K562 (cell line): Measurements from ENCODE around the gene IKZF3. TPM values are rescaled to one million over a fixed set of nuclear protein-coding genes. Genes with fewer than 3 reads are reported as not detected.
A peak's percentile ranks its signal among the peaks of the same experiment; 100 is the strongest.

Source experiments
- ARHGAP35 ChIP-seq: fragments of 450-650 bp; IDR thresholded peaks from 2 replicates; pipeline ENCODE4 v1.6.1; 2018; ENCODE audit not compliant: partially characterized antibody
- CREM ChIP-seq: IDR thresholded peaks from 2 replicates; pipeline ENCODE4 v1.6.1; 2014; ENCODE audit warnings: antibody characterized with exemption, low read depth
- ELF1 ChIP-seq: fragments of 200-800 bp; sonication (Bioruptor generic); IDR thresholded peaks from 2 replicates; pipeline ENCODE4 v1.6.1; 2016; ENCODE audit warnings: missing genetic modification characterization, missing compliant biosample characterization
- ERF ChIP-seq: fragments of 450-650 bp; formaldehyde crosslinking; IDR thresholded peaks from 2 replicates; pipeline ENCODE4 v1.4.0; 2020; ENCODE audit warnings: mild to moderate bottlenecking, mixed read lengths
- ETV1 ChIP-seq: fragments of 450-650 bp; conservative IDR thresholded peaks from 2 replicates; pipeline ENCODE4 v1.6.1; 2016; ENCODE audit warnings: missing genetic modification characterization, control low read depth, low read depth, missing compliant biosample characterization
- FOSL1 ChIP-seq: fragments of 200-800 bp; sonication (Bioruptor generic); conservative IDR thresholded peaks from 2 replicates; pipeline ENCODE4 v1.6.1; 2016; ENCODE audit warnings: missing genetic modification characterization, missing compliant biosample characterization
- FOXM1 ChIP-seq, 2 experiments: fragments of 450-650 bp in 1 of 2; sonication (generic) in 1 of 2; formaldehyde crosslinking in 1 of 2; IDR thresholded peaks; 2 replicates each; pipeline versions ENCODE4 v1.6.1 to v1.9.0; 2017 to 2022; ENCODE audit warnings: low read depth in 2 of 2, mild to moderate bottlenecking in 2 of 2, missing genetic modification reagents in 1 of 2, moderate library complexity in 1 of 2
- HDAC8 ChIP-seq: fragments of 450-650 bp; IDR thresholded peaks from 2 replicates; pipeline ENCODE4 v1.6.1; 2016; ENCODE audit warnings: mild to moderate bottlenecking, missing genetic modification characterization, moderate library complexity, missing compliant biosample characterization
- KAT2B ChIP-seq: IDR thresholded peaks from one replicate; pipeline ENCODE4 v1.6.1; 2012; ENCODE audit warnings: low read depth, mild to moderate bottlenecking, control low read depth, inconsistent platforms, low read length, moderate library complexity
- KAT7 ChIP-seq: sonication (generic); formaldehyde crosslinking; IDR thresholded peaks from 2 replicates; pipeline ENCODE4 v1.8.0; 2022; ENCODE audit warnings: missing genetic modification reagents, mild to moderate bottlenecking, borderline replicate concordance
- NCOR1 ChIP-seq: fragments of 450-650 bp; IDR thresholded peaks from 2 replicates; pipeline ENCODE4 v1.6.1; 2016; ENCODE audit warnings: mild to moderate bottlenecking, moderate library complexity
- NEUROD1 ChIP-seq: fragments of 150-350 bp; IDR thresholded peaks from 2 replicates; pipeline ENCODE4 v1.6.1; 2014; ENCODE audit warnings: borderline replicate concordance, low read length, low read depth; ENCODE audit not compliant: partially characterized antibody
- NFE2 ChIP-seq: IDR thresholded peaks from 2 replicates; pipeline ENCODE4 v1.6.1; 2014; ENCODE audit warnings: antibody characterized with exemption, low read depth
- NRF1 ChIP-seq, 2 experiments: fragments of 450-650 bp; IDR thresholded peaks in 1 of 2; conservative IDR thresholded peaks in 1 of 2; 2 replicates each; pipeline ENCODE4 v1.6.1; 2014; ENCODE audit warnings: mild to moderate bottlenecking in 2 of 2
- PURB ChIP-seq: sonication (generic); formaldehyde crosslinking; IDR thresholded peaks from 2 replicates; pipeline ENCODE4 v1.9.0; 2021; ENCODE audit warnings: low read depth, mild to moderate bottlenecking, missing genetic modification reagents
- RHOXF2B ChIP-seq: fragments of 250-450 bp; sonication (Bioruptor Pico); conservative IDR thresholded peaks from 2 replicates; pipeline ENCODE4 v1.5.1; 2021
- ZNF75A ChIP-seq: fragments of 450-650 bp; formaldehyde crosslinking; IDR thresholded peaks from 2 replicates; pipeline ENCODE4 v1.4.0; 2020; ENCODE audit warnings: mild to moderate bottlenecking
- ZNF830 ChIP-seq: fragments of 250-450 bp; sonication (Bioruptor Pico); IDR thresholded peaks from 2 replicates; pipeline ENCODE4 v1.5.0; 2021; ENCODE audit warnings: mild to moderate bottlenecking
- polyA plus RNA-seq, 8 experiments: library from polyadenylated mRNA; depleted of rRNA in 4 of 8; stranded (reverse) in 5 of 8; unstranded in 3 of 8; fragments of >200 nt; fragmentation: Nextera tagmentation in 2 of 8; fragmentation: Illumina TruSeq in 1 of 8; extraction: Ambion mirVana in 2 of 8; extraction: Trizol in 1 of 8; gene quantifications; 2 replicates each; pipeline versions ENCODE4 v1.2.1 to v1.2.3, GENCODE V29; 2011 to 2014; ENCODE audit warnings: inconsistent platforms in 1 of 8, missing spikeins in 1 of 8
- total RNA-seq, 7 experiments: library from RNA; depleted of rRNA in 6 of 7; stranded (reverse); fragments of >200 nt in 6 of 7; fragmentation: Illumina TruSeq in 2 of 7; extraction: Trizol in 2 of 7; gene quantifications; 2 replicates each; pipeline versions ENCODE4 v1.2.1 to v1.2.3, GENCODE V29; 2011 to 2021; ENCODE audit warnings: low replicate concordance in 1 of 7
- TF ChIP-seq, protein P1 (sequence below): fragments of 250-450 bp; sonication (Bioruptor Pico); IDR thresholded peaks from 2 replicates; pipeline ENCODE4 v1.4.0; 2020; ENCODE audit warnings: borderline replicate concordance
- TF ChIP-seq, protein P2 (sequence below): fragments of 450-650 bp; IDR thresholded peaks from 2 replicates; pipeline ENCODE4 v1.6.1; 2016; ENCODE audit warnings: low read depth, mild to moderate bottlenecking, moderate library complexity
- TF ChIP-seq, protein P3 (sequence below): sonication (generic); formaldehyde crosslinking; IDR thresholded peaks from 2 replicates; pipeline ENCODE4 v1.8.1; 2023; ENCODE audit warnings: mild to moderate bottlenecking, missing genetic modification reagents
- TF ChIP-seq, protein P4 (sequence below): fragments of 450-650 bp; IDR thresholded peaks from 2 replicates; pipeline ENCODE4 v1.6.1; 2017; ENCODE audit warnings: antibody characterized with exemption

Gene IKZF3
- total and polyA plus RNA-seq, 9 of the 15 experiments (the other 6 are each of a cell fraction or from before 2014, with no cell fraction given): 0.06 to 1.6 (median 0.62) TPM

DNA sequence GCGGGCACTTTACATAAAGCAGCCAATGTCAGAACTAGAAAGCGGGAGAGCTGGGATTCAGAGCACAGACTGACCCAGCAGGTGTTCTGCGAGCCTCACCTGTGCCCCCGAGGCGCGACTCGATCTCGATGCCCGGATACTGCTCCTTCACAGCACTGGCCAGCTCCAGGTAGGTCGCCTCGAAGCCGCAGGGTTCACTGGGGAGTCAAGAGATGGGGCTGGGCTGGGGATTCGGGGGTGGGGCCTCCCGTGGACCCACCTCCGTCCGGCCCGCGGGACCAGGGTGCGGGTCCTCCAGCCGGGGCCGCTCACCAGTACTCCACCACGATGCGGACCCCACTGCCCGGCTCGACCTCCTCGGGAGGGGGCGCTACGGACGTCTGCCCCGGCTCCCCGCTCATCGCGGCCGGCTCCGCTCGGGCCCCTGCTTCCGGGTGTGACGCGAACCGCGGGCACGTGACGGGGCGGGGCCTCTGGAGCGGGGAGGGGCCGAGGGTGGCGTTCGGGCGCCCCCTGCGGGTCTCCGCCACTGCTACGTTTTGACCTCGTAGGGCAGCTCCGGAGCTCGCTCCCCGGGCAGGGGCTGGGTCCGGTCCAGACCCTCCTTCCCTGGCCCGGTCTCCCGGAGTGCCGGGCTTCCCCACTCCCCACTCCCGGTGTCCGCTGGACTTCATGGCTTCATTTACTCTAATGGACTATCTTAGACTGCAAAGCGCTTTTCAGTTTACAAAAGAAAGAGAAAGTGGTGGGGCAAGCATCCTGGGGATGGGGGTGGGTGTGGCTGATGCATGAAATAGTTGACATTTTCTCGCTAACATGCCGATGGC is 133.8 kb downstream of the IKZF3 start, which contains the start of gene MIEN1 (continued):
- TF ChIP-seq, protein P1, sequence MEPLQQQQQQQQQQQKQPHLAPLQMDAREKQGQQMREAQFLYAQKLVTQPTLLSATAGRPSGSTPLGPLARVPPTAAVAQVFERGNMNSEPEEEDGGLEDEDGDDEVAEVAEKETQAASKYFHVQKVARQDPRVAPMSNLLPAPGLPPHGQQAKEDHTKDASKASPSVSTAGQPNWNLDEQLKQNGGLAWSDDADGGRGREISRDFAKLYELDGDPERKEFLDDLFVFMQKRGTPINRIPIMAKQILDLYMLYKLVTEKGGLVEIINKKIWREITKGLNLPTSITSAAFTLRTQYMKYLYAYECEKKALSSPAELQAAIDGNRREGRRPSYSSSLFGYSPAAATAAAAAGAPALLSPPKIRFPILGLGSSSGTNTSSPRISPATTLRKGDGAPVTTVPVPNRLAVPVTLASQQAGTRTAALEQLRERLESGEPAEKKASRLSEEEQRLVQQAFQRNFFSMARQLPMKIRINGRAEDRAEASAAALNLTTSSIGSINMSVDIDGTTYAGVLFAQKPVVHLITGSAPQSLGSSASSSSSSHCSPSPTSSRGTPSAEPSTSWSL (CRISPR knock-in tag): no peak
- TF ChIP-seq ETV1 (tag) (peak; percentile 18; the same call in 1 of the 2 replicates), ARHGAP35 (no peak), ZNF830 (no peak), NEUROD1 (no peak), FOXM1 (IDR thresholded peaks at IDR 0.05; ENCODE audit: low read depth) (no peak), FOXM1 (CRISPR knock-in tag; IDR thresholded peaks at IDR 0.05; ENCODE audit: low read depth) (no peak), NRF1 (conservative IDR thresholded peaks at IDR 0.05 in 1 of 2, IDR thresholded peaks at IDR 0.05 in 1 of 2) (0 out of 4 replicates have a peak, but pooled peaks have one; percentile 19 to 33), KAT7 (peak; percentile 34; the same call in 1 of the 2 replicates), ERF (CRISPR knock-in tag) (no peak), PURB (CRISPR knock-in tag) (no peak), HDAC8 (tag) (no peak), ZNF75A (CRISPR knock-in tag) (no peak), CREM (peak; percentile 96), KAT2B (no peak), NCOR1 (no peak), ELF1 (tag) (peak; percentile 100), NFE2 (no peak), RHOXF2B (CRISPR knock-in tag) (no peak), FOSL1 (peak; percentile 55)
- TF ChIP-seq, protein P2, sequence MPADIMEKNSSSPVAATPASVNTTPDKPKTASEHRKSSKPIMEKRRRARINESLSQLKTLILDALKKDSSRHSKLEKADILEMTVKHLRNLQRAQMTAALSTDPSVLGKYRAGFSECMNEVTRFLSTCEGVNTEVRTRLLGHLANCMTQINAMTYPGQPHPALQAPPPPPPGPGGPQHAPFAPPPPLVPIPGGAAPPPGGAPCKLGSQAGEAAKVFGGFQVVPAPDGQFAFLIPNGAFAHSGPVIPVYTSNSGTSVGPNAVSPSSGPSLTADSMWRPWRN: no peak
- TF ChIP-seq, protein P3, sequence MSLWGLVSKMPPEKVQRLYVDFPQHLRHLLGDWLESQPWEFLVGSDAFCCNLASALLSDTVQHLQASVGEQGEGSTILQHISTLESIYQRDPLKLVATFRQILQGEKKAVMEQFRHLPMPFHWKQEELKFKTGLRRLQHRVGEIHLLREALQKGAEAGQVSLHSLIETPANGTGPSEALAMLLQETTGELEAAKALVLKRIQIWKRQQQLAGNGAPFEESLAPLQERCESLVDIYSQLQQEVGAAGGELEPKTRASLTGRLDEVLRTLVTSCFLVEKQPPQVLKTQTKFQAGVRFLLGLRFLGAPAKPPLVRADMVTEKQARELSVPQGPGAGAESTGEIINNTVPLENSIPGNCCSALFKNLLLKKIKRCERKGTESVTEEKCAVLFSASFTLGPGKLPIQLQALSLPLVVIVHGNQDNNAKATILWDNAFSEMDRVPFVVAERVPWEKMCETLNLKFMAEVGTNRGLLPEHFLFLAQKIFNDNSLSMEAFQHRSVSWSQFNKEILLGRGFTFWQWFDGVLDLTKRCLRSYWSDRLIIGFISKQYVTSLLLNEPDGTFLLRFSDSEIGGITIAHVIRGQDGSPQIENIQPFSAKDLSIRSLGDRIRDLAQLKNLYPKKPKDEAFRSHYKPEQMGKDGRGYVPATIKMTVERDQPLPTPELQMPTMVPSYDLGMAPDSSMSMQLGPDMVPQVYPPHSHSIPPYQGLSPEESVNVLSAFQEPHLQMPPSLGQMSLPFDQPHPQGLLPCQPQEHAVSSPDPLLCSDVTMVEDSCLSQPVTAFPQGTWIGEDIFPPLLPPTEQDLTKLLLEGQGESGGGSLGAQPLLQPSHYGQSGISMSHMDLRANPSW: no peak; the same call in 1 of the 2 replicates
- TF ChIP-seq, protein P4, sequence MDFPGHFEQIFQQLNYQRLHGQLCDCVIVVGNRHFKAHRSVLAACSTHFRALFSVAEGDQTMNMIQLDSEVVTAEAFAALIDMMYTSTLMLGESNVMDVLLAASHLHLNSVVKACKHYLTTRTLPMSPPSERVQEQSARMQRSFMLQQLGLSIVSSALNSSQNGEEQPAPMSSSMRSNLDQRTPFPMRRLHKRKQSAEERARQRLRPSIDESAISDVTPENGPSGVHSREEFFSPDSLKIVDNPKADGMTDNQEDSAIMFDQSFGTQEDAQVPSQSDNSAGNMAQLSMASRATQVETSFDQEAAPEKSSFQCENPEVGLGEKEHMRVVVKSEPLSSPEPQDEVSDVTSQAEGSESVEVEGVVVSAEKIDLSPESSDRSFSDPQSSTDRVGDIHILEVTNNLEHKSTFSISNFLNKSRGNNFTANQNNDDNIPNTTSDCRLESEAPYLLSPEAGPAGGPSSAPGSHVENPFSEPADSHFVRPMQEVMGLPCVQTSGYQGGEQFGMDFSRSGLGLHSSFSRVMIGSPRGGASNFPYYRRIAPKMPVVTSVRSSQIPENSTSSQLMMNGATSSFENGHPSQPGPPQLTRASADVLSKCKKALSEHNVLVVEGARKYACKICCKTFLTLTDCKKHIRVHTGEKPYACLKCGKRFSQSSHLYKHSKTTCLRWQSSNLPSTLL: no peak
